NB4 (cell line): ENCODE results near the gene GALK2.

ENCODE experiments used
- DNase-seq: peaks from one replicate; pipeline ENCODE4 v3.0.0; 2010; ENCODE audit warnings: low read depth
- H3K4me3 ChIP-seq: one replicate; pipeline ENCODE4 v1.5.1; 2011; ENCODE audit warnings: mild to moderate bottlenecking, low read depth, low read length, moderate library complexity
- CTCF ChIP-seq: IDR thresholded peaks from one replicate; pipeline ENCODE4 v1.5.1; 2012; ENCODE audit warnings: low read depth, low read length
- MYC ChIP-seq: IDR thresholded peaks from 2 replicates; pipeline ENCODE4 v1.6.1; 2011; ENCODE audit warnings: low read depth, low read length
- POLR2A ChIP-seq: IDR thresholded peaks from 2 replicates; pipeline ENCODE4 v1.6.1; 2011; ENCODE audit warnings: mild to moderate bottlenecking; ENCODE audit not compliant: insufficient read length; ENCODE audit errors: extremely low read depth
- TF ChIP-seq, protein P1 (sequence below): IDR thresholded peaks from 2 replicates; pipeline ENCODE4 v1.6.1; 2011; ENCODE audit warnings: low read depth, low read length

GALK2 gene

DNA sequence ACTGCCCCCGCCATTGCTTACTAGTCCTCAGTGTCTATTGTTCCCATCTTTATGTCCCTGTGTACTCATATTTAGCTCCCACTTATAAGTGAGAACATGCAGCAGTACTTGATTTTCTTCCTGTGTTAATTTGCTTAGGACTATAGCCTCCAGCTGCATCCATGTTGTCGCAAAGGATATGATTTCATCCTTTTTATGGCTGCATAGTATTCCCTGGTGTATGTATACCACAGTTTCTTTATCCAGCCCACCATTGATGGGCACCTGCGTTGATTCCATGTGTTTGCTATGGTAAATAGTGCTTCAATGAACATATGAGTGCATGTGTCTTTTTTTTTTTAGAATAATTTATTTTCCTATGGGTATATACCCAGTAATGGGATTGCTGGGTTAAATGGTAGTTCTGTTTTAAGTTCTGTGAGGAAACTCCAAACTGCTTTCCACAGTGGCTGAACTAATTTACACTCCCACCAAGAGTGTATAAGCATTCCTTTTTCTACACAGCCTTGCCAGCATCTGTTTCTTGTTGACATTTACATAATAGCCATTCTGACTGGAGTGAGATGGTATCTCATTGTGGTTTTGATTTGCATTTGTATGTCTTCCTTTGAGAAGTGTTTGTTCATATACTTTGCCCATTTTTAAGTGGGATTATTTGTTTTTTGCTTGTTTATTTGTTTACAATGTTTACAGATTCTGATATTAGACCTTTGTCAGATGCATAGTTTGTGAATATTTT, 53.7 kb downstream of the GALK2 start:
- no peak for DNase-seq
- TF ChIP-seq, protein P1, sequence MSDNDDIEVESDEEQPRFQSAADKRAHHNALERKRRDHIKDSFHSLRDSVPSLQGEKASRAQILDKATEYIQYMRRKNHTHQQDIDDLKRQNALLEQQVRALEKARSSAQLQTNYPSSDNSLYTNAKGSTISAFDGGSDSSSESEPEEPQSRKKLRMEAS: no peak
- no peak overlapping the region for H3K4me3 ChIP-seq

GRCh38 chr15:49225572-49226281, 55.7 kb downstream of the GALK2 start:
- peak; percentile 28 for DNase-seq
- H3K4me3 ChIP-seq: no peak overlapping the region

DNA sequence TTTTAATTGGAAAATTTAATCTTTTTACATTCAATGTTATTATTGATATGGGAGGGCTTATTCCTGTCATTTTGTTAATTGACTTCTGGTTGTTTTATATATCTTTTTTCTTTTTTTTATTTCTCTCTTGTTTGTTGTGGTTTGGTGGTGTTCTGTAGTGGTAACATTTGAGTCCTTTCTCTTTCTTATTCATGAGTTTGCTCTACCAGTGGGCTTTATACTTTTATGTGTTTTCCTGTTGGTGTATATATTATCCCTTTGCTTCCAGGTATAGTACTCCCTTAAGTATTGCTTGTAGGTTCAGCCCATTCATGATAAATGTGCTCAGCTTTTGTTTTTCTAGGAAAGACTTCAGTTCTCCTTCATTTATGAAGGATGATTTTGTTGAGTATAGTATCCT, 57.6 kb downstream of the GALK2 start:
- TF ChIP-seq, protein P1: no peak
- TF ChIP-seq POLR2A: no peak
- TF ChIP-seq CTCF: no peak
- TF ChIP-seq MYC: no peak
- no peak for DNase-seq
- H3K4me3 ChIP-seq: no peak overlapping the region

More at GRCh38 chr15:49225572-49226281, 55.7 kb downstream of the GALK2 start:
- TF ChIP-seq MYC (no peak), CTCF (peak; percentile 7), POLR2A (no peak)

DNA sequence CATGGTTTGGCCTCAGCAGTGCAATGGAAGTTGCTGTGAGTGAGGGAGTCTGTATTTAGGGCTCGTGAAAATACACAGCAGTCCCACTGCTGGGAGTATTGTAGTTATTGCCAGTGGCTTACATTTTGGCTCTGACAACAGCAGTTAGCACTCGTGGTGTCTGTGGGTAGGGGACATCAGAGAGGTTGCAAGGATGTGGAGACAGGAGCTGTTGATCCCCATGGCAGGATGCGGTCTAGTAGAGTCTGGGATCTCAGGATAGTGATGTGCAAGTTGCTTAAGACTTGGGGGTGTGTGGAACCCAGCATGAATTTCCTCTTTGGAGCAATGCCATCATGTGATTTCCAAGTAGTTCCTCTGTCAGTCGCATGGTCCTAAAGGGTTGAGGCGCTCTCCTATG, 59.9 kb downstream of the GALK2 start:
- no peak for DNase-seq
- no peak for TF ChIP-seq POLR2A
- TF ChIP-seq MYC: no peak
- TF ChIP-seq, protein P1: no peak
- no peak for TF ChIP-seq CTCF
- no peak overlapping the region for H3K4me3 ChIP-seq

- TF ChIP-seq POLR2A: no peak
- H3K4me3 ChIP-seq: no peak overlapping the region
- peak; percentile 11 for DNase-seq
These were observed 62.3 kb downstream of the GALK2 start for GRCh38 chr15:49232236-49232806.

DNA sequence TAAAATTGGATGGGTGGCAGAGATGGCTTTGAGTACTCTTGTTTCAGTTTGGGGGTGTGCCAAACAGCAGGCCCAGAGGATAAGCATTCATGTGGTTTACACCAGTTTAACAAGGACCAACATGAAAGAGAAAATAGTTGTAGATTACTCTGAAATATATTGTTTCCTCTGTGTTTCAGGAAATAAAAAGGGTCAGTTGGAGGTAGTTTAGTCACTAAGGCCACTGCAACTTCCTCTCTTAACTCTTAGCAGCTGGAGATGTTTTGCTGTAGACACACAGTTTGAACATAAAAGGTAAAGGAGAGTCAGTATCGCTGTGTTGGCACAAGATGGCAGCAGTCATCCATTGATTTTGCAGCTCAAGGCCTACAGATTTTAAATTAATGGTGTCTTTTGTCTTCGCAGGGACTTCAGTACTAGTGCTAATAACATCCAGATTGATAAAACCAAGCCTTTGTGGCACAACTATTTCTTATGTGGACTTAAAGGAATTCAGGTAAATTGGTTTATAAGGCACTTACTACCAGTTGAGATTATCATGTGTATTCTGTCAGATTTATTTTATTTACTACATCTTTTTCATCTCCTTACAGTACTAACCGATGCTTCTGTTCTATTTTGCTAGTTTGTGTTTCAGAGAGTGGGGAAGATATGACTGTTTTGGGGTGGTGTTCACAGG, 65.5 kb downstream of the GALK2 start:
- TF ChIP-seq, protein P1: no peak
- TF ChIP-seq MYC (no peak), POLR2A (no peak), CTCF (peak; percentile 52)
- peak; percentile 88 for DNase-seq

More for the DNA sequence above, 65.5 kb downstream of the GALK2 start:
- no peak overlapping the region for H3K4me3 ChIP-seq
